Endodermal cell (in vitro differentiated cells): ENCODE results near the gene KIF14. TPM values are rescaled to one million over a fixed set of nuclear protein-coding genes. Genes with fewer than 3 reads are reported as not detected.

Experiments
- DNase-seq: peaks from one replicate; pipeline ENCODE4 v3.0.0-alpha.2; 2017
- H3K27ac ChIP-seq: 2 replicates; pipeline ENCODE4 v1.5.1; 2013; ENCODE audit warnings: mild to moderate bottlenecking, low read depth, low read length, moderate library complexity
- H3K27me3 ChIP-seq: 2 replicates; pipeline ENCODE4 v1.6.1; 2013; ENCODE audit warnings: mild to moderate bottlenecking, low read length, moderate library complexity; ENCODE audit not compliant: insufficient read depth, control insufficient read depth, poor library complexity, severe bottlenecking
- H3K36me3 ChIP-seq: 2 replicates; pipeline ENCODE4 v1.7.0; 2013; ENCODE audit warnings: mild to moderate bottlenecking, low read length, moderate library complexity; ENCODE audit not compliant: control insufficient read depth, insufficient read depth
- H3K4me1 ChIP-seq: one replicate; pipeline ENCODE4 v1.7.0; 2013; ENCODE audit warnings: low read length; ENCODE audit not compliant: control insufficient read depth, insufficient read depth
- H3K4me3 ChIP-seq: 2 replicates; pipeline ENCODE4 v1.5.1; 2013; ENCODE audit warnings: mild to moderate bottlenecking, low read length, moderate library complexity
- H3K9ac ChIP-seq: 2 replicates; pipeline ENCODE4 v1.6.1; 2013; ENCODE audit warnings: mild to moderate bottlenecking, low read length, moderate library complexity; ENCODE audit not compliant: poor library complexity, severe bottlenecking; ENCODE audit errors: extremely low read depth
- H3K9me3 ChIP-seq: 2 replicates; pipeline ENCODE4 v1.6.1; 2013; ENCODE audit warnings: mild to moderate bottlenecking, low read length, moderate library complexity; ENCODE audit not compliant: control insufficient read depth
- H3K27ac Mint-ChIP-seq: 2 replicates; pipeline ENCODE4 v1.8.0; 2020; ENCODE audit warnings: mixed read lengths
- H3K27me3 Mint-ChIP-seq: 2 replicates; pipeline ENCODE4 v1.8.0; 2021; ENCODE audit warnings: mild to moderate bottlenecking, mixed read lengths; ENCODE audit not compliant: insufficient read depth
- H3K36me3 Mint-ChIP-seq: 2 replicates; pipeline ENCODE4 v1.8.0; 2020; ENCODE audit warnings: low read depth, mixed read lengths
- H3K4me1 Mint-ChIP-seq: 2 replicates; pipeline ENCODE4 v1.8.0; 2020; ENCODE audit warnings: mixed read lengths
- H3K4me3 Mint-ChIP-seq: 2 replicates; pipeline ENCODE4 v1.8.0; 2020; ENCODE audit warnings: mild to moderate bottlenecking, moderate library complexity, mixed read lengths
- H3K9me3 Mint-ChIP-seq: 2 replicates; pipeline ENCODE4 v1.8.0; 2020; ENCODE audit warnings: mild to moderate bottlenecking, mixed read lengths
- WGBS, 2 experiments: methylation state at CpG; one replicate each; pipeline versions ENCODE4 v1.1.5 to v1.1.7; 2013; ENCODE audit warnings: missing lambda C conversion rate in 2 of 2, mixed read lengths in 1 of 2; ENCODE audit not compliant: insufficient coverage in 1 of 2, insufficient read length in 1 of 2; 5-methylcytosine and 5-hydroxymethylcytosine counted together
- total RNA-seq, 2 donors: library from RNA; stranded (reverse); fragmentation: NEBNext Ultra II Directional in 1 of 2; extraction: Animal tissue kit (Norgen Biotek cat#: 25700) in 1 of 2; gene quantifications; 2 replicates in 1 of 2; 3 replicates in 1 of 2; pipeline ENCODE4 v1.2.1, GENCODE V29; 2021
- TF ChIP-seq, protein P1 (sequence below): fragments of 200-600 bp; sonication (generic); conservative IDR thresholded peaks from 2 replicates; pipeline ENCODE4 v1.5.0; 2021; ENCODE audit warnings: antibody characterized with exemption, mild to moderate bottlenecking

KIF14 gene
- total RNA-seq, 2 donors from 2014 or later = 13.5 to 20.9 TPM

DNA sequence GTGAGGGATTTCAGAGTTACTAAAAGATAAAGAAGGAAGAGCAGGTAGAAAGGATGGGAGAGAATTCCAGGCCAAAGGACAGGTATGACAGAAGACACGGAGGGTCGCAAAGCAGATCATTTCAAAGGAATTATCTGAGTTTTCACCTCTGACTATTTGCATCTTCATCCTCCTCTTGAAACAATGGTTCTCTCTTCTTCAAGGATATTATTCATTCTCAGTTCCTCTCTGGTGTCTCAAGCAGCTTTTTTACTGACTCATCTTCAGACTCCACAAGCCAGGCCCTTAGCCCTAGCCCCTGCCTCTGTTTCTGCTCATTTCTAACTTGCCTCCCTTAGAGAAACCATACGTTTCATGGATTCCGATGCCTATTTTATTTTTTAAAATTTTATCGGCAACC is 34.1 kb upstream of the KIF14 start:
- H3K36me3 ChIP-seq = peaks cover 59% of the 10 kb centered on the region
- no peak overlapping the region for H3K27ac ChIP-seq
- H3K4me1 Mint-ChIP-seq = peaks cover 13% of the 10 kb centered on the region
- no peaks in the 10 kb centered on the region for H3K27me3 Mint-ChIP-seq
- no peak overlapping the region for H3K4me3 Mint-ChIP-seq
- WGBS, 2 experiments = 95 to 97% methylated on average over 5 of the region's 5 CpGs
- H3K27me3 ChIP-seq = no peaks in the 10 kb centered on the region
- TF ChIP-seq, protein P1, sequence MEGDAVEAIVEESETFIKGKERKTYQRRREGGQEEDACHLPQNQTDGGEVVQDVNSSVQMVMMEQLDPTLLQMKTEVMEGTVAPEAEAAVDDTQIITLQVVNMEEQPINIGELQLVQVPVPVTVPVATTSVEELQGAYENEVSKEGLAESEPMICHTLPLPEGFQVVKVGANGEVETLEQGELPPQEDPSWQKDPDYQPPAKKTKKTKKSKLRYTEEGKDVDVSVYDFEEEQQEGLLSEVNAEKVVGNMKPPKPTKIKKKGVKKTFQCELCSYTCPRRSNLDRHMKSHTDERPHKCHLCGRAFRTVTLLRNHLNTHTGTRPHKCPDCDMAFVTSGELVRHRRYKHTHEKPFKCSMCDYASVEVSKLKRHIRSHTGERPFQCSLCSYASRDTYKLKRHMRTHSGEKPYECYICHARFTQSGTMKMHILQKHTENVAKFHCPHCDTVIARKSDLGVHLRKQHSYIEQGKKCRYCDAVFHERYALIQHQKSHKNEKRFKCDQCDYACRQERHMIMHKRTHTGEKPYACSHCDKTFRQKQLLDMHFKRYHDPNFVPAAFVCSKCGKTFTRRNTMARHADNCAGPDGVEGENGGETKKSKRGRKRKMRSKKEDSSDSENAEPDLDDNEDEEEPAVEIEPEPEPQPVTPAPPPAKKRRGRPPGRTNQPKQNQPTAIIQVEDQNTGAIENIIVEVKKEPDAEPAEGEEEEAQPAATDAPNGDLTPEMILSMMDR = no peak
- no peak for DNase-seq
- no peaks in the 10 kb centered on the region for H3K9me3 ChIP-seq
- no peaks in the 10 kb centered on the region for H3K4me1 ChIP-seq
- no peak overlapping the region for H3K9ac ChIP-seq
- H3K4me3 ChIP-seq = no peak overlapping the region
- peaks cover 70% of the 10 kb centered on the region for H3K36me3 Mint-ChIP-seq
- H3K9me3 Mint-ChIP-seq = no peaks in the 10 kb centered on the region
- H3K27ac Mint-ChIP-seq = peak overlapping the region; percentile 78

GRCh38 chr1:200653022-200653462 is 32.5 kb upstream of the KIF14 start:
- H3K9me3 Mint-ChIP-seq = no peaks in the 10 kb centered on the region
- no peaks in the 10 kb centered on the region for H3K27me3 ChIP-seq
- peaks cover 58% of the 10 kb centered on the region for H3K36me3 ChIP-seq
- no peak overlapping the region for H3K9ac ChIP-seq
- H3K27ac Mint-ChIP-seq = no peak overlapping the region
- peaks cover 63% of the 10 kb centered on the region for H3K36me3 Mint-ChIP-seq
- 90 to 96% methylated on average over 5 of the region's 5 CpGs for WGBS, 2 experiments
- no peak overlapping the region for H3K27ac ChIP-seq
- H3K4me1 ChIP-seq = no peaks in the 10 kb centered on the region
- no peaks in the 10 kb centered on the region for H3K9me3 ChIP-seq
- DNase-seq = no peak
- no peak overlapping the region for H3K4me3 ChIP-seq
- H3K27me3 Mint-ChIP-seq = no peaks in the 10 kb centered on the region
- no peak overlapping the region for H3K4me3 Mint-ChIP-seq
- H3K4me1 Mint-ChIP-seq = peaks cover 3% of the 10 kb centered on the region
- TF ChIP-seq, protein P1 = no peak

- Mint-ChIP-seq H3K36me3 (peaks cover 61% of the 10 kb centered on the region), H3K4me1 (peaks cover 3% of the 10 kb centered on the region)
- TF ChIP-seq, protein P1 = no peak
Observed at GRCh38 chr1:200652378-200652777, 31.8 kb upstream of the KIF14 start.

More at GRCh38 chr1:200652378-200652777, 31.8 kb upstream of the KIF14 start:
- Histone ChIP-seq H3K9ac (no peak overlapping the region), H3K4me1 (no peaks in the 10 kb centered on the region), H3K27me3 (no peaks in the 10 kb centered on the region), H3K4me3 (no peak overlapping the region), H3K9me3 (no peaks in the 10 kb centered on the region), H3K27ac (no peak overlapping the region), H3K36me3 (peaks cover 57% of the 10 kb centered on the region)
- 83 to 96% methylated on average over 1 of the region's 1 CpG for WGBS, 2 experiments
- no peak for DNase-seq
- Mint-ChIP-seq H3K27ac (no peak overlapping the region), H3K9me3 (no peaks in the 10 kb centered on the region), H3K27me3 (no peaks in the 10 kb centered on the region), H3K4me3 (no peak overlapping the region)
